Activated CD4-positive, alpha-beta memory T cell treated with anti-CD3 and anti-CD28 coated beads for 36 hours (primary cell): ENCODE results near the gene SEC22B. TPM values are rescaled to one million over a fixed set of nuclear protein-coding genes. Genes with fewer than 3 reads are reported as not detected.
A peak's percentile ranks its signal among the peaks of the same experiment; 100 is the strongest.
"Not testable (repeated sequence)": the region's sequence is repeated elsewhere in the genome, so short reads cannot be mapped to it uniquely, and the experiment has no call there.

Experiments used
- CTCF ChIA-PET: fragments of 350-600 bp; sonication (Branson Sonifier 250); formaldehyde crosslinking; loops from one replicate; lab custom pipeline; 2021; ENCODE audit warnings: antibody characterized with exemption, inconsistent platforms; lab: Charles Lee
- POLR2A ChIA-PET: fragments of 350-600 bp; sonication (Branson Sonifier 250); formaldehyde crosslinking; loops from one replicate; lab custom pipeline; 2021; ENCODE audit warnings: antibody characterized with exemption; lab: Charles Lee
- DNase-seq: peaks from one replicate; pipeline ENCODE4 v3.0.0-alpha.2; 2020
- H3K27ac Mint-ChIP-seq: one replicate; pipeline ENCODE4 v1.8.0; 2021; ENCODE audit warnings: mixed read lengths
- H3K27me3 Mint-ChIP-seq: one replicate; pipeline ENCODE4 v1.8.0; 2021; ENCODE audit warnings: mixed read lengths
- H3K36me3 Mint-ChIP-seq: one replicate; pipeline ENCODE4 v1.8.0; 2021; ENCODE audit warnings: mixed read lengths
- H3K4me1 Mint-ChIP-seq: one replicate; pipeline ENCODE4 v1.8.0; 2021; ENCODE audit warnings: low read depth, mixed read lengths
- H3K4me3 Mint-ChIP-seq: one replicate; pipeline ENCODE4 v1.8.0; 2021; ENCODE audit warnings: mild to moderate bottlenecking, mixed read lengths
- H3K9me3 Mint-ChIP-seq: one replicate; pipeline ENCODE4 v1.8.0; 2021; ENCODE audit warnings: mixed read lengths
- intact Hi-C: fragments of 100-400 bp; cut with micrococcal nuclease; formaldehyde crosslinking; loops from one replicate; pipeline ENCODE4 v1.15.1; 2023
- total RNA-seq, 2 experiments: library from RNA; stranded (reverse); gene quantifications; one replicate each; pipeline ENCODE4 v1.2.3, GENCODE V29; 2021

The SEC22B gene
- total RNA-seq: 10 to 100 TPM; 19.7 to 20.8 TPM

DNA sequence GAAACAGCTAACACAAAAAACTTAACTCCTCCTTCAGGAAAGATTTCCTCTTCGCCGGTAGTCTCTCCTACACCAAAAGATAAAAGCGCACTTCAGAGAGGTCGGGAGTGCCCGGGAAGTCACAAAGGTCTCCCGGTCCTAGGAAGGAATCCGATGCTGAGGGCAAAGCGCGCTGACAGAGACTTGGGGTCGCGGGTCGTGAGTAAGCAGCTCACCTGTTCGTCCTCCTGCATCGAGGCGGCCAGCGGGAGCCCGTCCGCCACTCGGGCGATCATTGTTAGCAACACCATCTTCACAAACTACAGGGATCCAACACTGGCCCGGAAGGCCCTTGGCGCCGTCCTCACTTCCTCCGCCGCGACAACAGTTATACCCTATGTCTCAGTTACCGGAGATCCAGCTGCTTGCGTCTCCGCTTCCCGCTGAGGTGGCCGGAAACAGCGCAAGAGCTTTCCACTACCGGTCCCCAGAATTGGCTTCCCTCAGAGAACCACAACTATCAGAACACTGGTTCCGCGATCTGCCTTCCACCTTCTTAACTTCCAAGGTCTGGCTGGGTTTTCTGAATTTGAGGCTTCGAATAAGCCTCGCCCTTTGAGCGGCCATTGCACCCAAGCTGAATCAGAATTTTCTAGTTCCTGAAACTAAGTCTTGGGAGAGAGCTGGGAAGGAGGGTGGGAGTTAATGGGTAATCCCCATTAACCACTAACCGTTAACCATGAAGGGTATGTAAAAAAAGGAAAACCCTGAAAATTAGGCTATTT lies at the start of gene SEC22B:
TSS of gene SEC22B (minus strand) at position 429 of the 764 bp plus-strand sequence. CDS start at position 290, 139 bp downstream.
- DNase-seq: peak; percentile 94
- CTCF ChIA-PET: interaction anchor here (1.2 to 1.4 kb wide), 2 partner anchors 208 to 227 kb away, joined by 3 to 7 read pairs; no protein-coding TSS in a partner anchor
- Mint-ChIP-seq H3K4me3 (peak within 1 kb of the TSS; percentile 100), H3K9me3 (no peaks in the 10 kb centered on the region), H3K27ac (peak within 1 kb of the TSS; percentile 96), H3K4me1 (peaks cover 15% of the 10 kb centered on the region), H3K36me3 (peaks cover 9% of the 10 kb centered on the region), H3K27me3 (no peaks in the 10 kb centered on the region)
- intact Hi-C loops: no loop called here
- POLR2A ChIA-PET: interaction anchor here (1.0 kb wide), 1 partner anchor 283 kb away, joined by 3 read pairs; no protein-coding TSS in a partner anchor

GRCh38 chr1:120217933-120218332 lies 41.6 kb upstream of the SEC22B start:
- H3K4me3 Mint-ChIP-seq, intact Hi-C loops, POLR2A ChIA-PET, H3K36me3 Mint-ChIP-seq, H3K9me3 Mint-ChIP-seq, H3K4me1 Mint-ChIP-seq, DNase-seq, H3K27ac Mint-ChIP-seq, H3K27me3 Mint-ChIP-seq, CTCF ChIA-PET: not testable (repeated sequence)

GRCh38 chr1:120217175-120217929 lies 41.0 kb upstream of the SEC22B start:
- H3K36me3 Mint-ChIP-seq, H3K9me3 Mint-ChIP-seq, H3K4me1 Mint-ChIP-seq, H3K27me3 Mint-ChIP-seq, CTCF ChIA-PET, DNase-seq, H3K27ac Mint-ChIP-seq, H3K4me3 Mint-ChIP-seq, POLR2A ChIA-PET, intact Hi-C loops: not testable (repeated sequence)

DNA sequence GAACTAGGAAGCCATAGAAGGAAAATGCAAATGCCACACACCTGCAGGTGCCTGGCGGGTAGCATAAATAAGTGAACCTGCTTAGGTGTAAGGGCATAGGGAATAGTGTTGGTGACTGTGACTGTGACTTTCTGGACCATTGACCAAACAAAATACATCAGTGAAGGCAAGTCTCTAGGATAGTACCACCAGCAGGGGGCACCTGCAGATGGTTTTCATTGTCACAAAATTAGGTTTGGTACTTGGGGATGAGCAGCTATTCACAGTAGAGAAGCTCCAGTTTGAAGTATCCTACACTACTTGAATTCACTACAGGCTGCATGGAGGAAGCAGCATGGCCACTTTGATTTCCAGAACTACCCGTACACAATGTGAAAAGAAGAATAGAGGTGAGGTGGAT lies 37.3 kb upstream of the SEC22B start:
- H3K9me3 Mint-ChIP-seq, POLR2A ChIA-PET, CTCF ChIA-PET: not testable (repeated sequence)

DNA sequence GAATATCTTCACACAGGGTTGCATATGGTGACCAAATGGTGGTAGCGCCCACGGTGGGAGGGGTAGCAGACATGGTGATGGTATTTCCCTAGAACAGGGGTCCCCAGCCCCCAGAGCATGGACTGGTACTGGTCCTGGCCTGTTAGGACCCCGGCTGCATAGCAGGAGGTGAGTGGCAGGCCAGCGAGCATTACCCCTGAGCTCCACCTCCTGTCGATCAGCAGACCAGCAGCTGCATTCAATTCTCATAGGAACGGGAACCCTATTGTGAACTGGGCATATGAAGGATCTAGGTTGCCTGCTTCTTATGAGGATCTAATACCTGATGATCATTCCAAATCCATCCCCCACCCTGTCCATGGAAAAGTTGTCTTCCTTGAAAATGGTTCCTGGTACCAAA lies 34.4 kb upstream of the SEC22B start:
- H3K4me3 Mint-ChIP-seq, H3K27ac Mint-ChIP-seq, H3K27me3 Mint-ChIP-seq, CTCF ChIA-PET, POLR2A ChIA-PET, H3K36me3 Mint-ChIP-seq, H3K4me1 Mint-ChIP-seq, DNase-seq, H3K9me3 Mint-ChIP-seq, intact Hi-C loops: not testable (repeated sequence)

More for the DNA sequence above, 37.3 kb upstream of the SEC22B start:
- intact Hi-C loops, H3K27ac Mint-ChIP-seq, H3K4me3 Mint-ChIP-seq, H3K4me1 Mint-ChIP-seq, H3K27me3 Mint-ChIP-seq, H3K36me3 Mint-ChIP-seq, DNase-seq: not testable (repeated sequence)

DNA sequence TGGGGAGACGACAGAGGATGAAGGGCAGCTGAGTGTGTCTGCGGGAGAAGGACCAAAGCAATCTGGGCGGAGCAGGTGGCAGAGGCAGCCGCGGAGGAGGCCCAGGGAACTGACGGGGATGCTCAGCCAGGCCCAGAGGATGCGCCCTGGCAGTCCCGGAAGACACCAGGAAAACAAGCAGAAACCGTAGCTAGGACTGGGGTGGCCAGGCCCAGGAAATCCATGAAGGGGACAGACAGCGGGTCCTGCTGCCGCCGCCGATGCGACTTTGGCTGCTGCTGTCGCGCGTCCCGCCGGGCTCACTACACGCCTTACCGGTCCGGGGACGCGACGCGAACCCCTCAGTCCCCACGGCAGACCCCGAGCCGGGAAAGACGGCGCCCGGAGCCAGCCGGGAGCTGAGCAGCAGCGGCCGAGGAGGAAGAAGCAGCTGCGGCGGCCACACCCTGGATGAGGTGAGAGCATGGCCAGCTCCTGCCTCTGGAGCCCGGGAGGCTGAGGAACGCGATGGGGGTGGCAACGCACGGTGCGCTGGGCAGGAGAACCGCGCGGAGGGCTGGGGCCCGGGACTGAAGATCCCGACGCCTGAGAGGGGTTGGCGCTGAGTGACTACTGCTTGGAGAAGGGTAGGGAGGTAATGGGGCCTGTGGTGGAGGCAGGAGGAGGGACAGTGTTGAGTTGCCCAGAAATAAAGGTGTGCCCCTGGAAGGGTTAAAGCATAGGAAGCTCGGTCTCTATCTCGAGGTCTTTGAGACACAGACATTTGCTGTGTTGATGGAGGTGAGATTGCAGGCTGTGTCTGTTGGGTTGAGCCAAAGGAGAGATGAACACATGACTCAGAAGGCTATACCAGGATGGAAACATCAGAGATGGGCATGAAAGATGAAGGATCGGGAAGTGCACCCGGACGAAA lies 20.8 kb upstream of the SEC22B start:
- POLR2A ChIA-PET, H3K27me3 Mint-ChIP-seq, H3K4me1 Mint-ChIP-seq, H3K9me3 Mint-ChIP-seq, CTCF ChIA-PET, H3K36me3 Mint-ChIP-seq, DNase-seq, intact Hi-C loops, H3K27ac Mint-ChIP-seq: not testable (repeated sequence)
- H3K4me3 Mint-ChIP-seq: peak overlapping the region; percentile 70

DNA sequence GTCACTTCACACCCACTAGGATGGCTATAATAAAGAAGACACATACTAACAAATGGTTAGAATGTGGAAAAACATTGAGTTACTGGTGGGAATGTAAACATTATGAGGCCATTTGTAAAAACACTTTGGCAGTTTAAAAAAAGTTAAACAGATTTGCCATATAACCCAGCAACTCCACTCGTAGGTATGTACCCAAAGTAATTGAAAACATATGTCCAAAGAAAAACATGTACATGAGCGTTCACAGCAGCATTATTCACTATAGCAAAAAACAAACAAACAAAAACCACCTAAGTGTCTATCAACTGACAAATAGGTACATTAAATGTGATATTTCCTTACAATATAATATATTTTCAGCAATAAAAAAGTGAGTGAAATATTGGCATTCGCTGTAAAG lies 12.3 kb upstream of the SEC22B start:
- H3K36me3 Mint-ChIP-seq, CTCF ChIA-PET, H3K27ac Mint-ChIP-seq: not testable (repeated sequence)

GRCh38 chr1:120182176-120182707 lies 5.9 kb upstream of the SEC22B start:
- intact Hi-C loops, H3K27ac Mint-ChIP-seq, H3K4me3 Mint-ChIP-seq, CTCF ChIA-PET, H3K36me3 Mint-ChIP-seq, H3K9me3 Mint-ChIP-seq, H3K27me3 Mint-ChIP-seq, DNase-seq, POLR2A ChIA-PET, H3K4me1 Mint-ChIP-seq: not testable (repeated sequence)

More for the DNA sequence above, 12.3 kb upstream of the SEC22B start:
- H3K4me1 Mint-ChIP-seq, H3K4me3 Mint-ChIP-seq, intact Hi-C loops, POLR2A ChIA-PET, H3K9me3 Mint-ChIP-seq, H3K27me3 Mint-ChIP-seq, DNase-seq: not testable (repeated sequence)

DNA sequence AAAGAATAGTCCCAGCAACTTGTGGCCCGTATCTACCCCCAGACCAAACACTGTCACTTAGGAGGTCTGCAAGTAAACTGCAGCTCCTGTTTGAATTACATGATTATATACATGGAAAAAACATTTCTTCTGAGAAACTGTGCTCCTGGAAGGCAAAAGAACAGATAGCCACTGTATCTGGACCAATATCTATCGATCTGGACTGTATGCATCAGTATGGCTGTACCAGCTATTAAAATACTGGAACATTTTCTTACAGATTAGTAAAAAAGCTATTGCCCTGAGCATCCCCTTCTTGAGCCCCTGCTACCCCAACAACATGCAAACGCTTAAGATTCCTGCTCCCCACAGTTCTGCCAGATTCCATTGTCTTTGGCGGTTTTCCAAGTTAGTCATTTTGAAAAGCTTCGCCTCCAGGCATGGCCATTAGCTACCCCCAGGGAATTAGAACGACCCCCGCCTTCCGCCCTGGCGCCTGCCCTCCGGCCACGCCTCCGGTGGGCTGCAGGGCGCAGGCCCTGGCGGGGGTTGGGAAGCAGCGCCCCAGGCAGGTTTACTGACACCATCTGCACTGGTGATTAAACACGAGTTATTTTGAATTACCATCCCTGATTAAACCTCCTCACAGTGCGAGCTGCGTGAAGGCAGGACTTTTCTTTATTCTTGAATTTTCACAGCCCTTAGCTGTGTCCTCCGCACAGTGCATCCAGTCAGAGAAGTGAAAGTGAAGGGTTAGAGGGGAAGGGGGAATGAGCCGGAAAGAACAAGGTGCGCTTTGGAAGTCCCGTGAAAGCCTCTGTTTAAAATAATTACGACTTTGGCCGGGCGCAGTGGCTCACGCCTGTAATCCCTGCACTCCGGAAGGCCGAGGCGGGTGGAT lies 3.7 kb upstream of the SEC22B start:
- DNase-seq, CTCF ChIA-PET, H3K36me3 Mint-ChIP-seq, H3K27ac Mint-ChIP-seq, H3K27me3 Mint-ChIP-seq, POLR2A ChIA-PET, intact Hi-C loops, H3K9me3 Mint-ChIP-seq: not testable (repeated sequence)
- Mint-ChIP-seq H3K4me3 (peak overlapping the region; percentile 9), H3K4me1 (peaks cover 14% of the 10 kb centered on the region)

GRCh38 chr1:120178799-120179756 lies 2.8 kb upstream of the SEC22B start:
- ChIA-PET POLR2A (no interaction called here), CTCF (no interaction called here)
- no peak overlapping the region for H3K27ac Mint-ChIP-seq
- H3K36me3 Mint-ChIP-seq: peaks cover 9% of the 10 kb centered on the region
- no peak overlapping the region for H3K4me3 Mint-ChIP-seq
- peaks cover 14% of the 10 kb centered on the region for H3K4me1 Mint-ChIP-seq
- no peaks in the 10 kb centered on the region for H3K9me3 Mint-ChIP-seq
- no peaks in the 10 kb centered on the region for H3K27me3 Mint-ChIP-seq
- intact Hi-C loops: no loop called here
- DNase-seq: no peak
